GM12865 (cell line): Measurements from ENCODE around the gene ADGRE3.

Experiments used
- DNase-seq: peaks from one replicate; pipeline ENCODE4 v3.0.0; 2010; ENCODE audit warnings: low read depth
- H3K4me3 ChIP-seq: 2 replicates; pipeline ENCODE4 v1.5.1; 2011; ENCODE audit warnings: mild to moderate bottlenecking, low read depth, low read length, control low read depth
- CTCF ChIP-seq: IDR thresholded peaks from 2 replicates; pipeline ENCODE4 v1.5.1; 2011; ENCODE audit warnings: low read length, control low read depth, low read depth, inconsistent platforms; ENCODE audit not compliant: insufficient read depth; ENCODE audit errors: missing control alignments

ADGRE3 gene

GRCh38 chr19:14686411-14686810 is 11.8 kb upstream of the ADGRE3 start:
- peak; percentile 66 for DNase-seq
- H3K4me3 ChIP-seq = no peak overlapping the region
- no peak for TF ChIP-seq CTCF

- no peak for TF ChIP-seq CTCF
- no peak for DNase-seq
- no peak overlapping the region for H3K4me3 ChIP-seq
Observed at GRCh38 chr19:14683439-14683838, 8.8 kb upstream of the ADGRE3 start.

- no peak for TF ChIP-seq CTCF
- DNase-seq = no peak
Observed at GRCh38 chr19:14682084-14682483, 7.4 kb upstream of the ADGRE3 start.

GRCh38 chr19:14678199-14678598 is 3.6 kb upstream of the ADGRE3 start:
- DNase-seq = no peak
- no peak for TF ChIP-seq CTCF
- H3K4me3 ChIP-seq = no peak overlapping the region

More at GRCh38 chr19:14682084-14682483, 7.4 kb upstream of the ADGRE3 start:
- H3K4me3 ChIP-seq = no peak overlapping the region

- no peak overlapping the region for H3K4me3 ChIP-seq
- TF ChIP-seq CTCF = no peak
- no peak for DNase-seq
Observed at GRCh38 chr19:14677464-14677863, 2.8 kb upstream of the ADGRE3 start.

- TF ChIP-seq CTCF = no peak
- DNase-seq = no peak
- H3K4me3 ChIP-seq = no peak overlapping the region
Observed at GRCh38 chr19:14676762-14677161, 2.1 kb upstream of the ADGRE3 start.

GRCh38 chr19:14673088-14673487 is 1.6 kb downstream of the ADGRE3 start:
- no peak for TF ChIP-seq CTCF
- no peak overlapping the region for H3K4me3 ChIP-seq
- no peak for DNase-seq
